Smooth muscle cell (in vitro differentiated cells): Measurements from ENCODE around the gene WDR47. TPM values are rescaled to one million over a fixed set of nuclear protein-coding genes. Genes with fewer than 3 reads are reported as not detected.
"Not testable (repeated sequence)": the region's sequence is repeated elsewhere in the genome, so short reads cannot be mapped to it uniquely, and the experiment has no call there.

Experiments used
- DNase-seq: peaks from one replicate; lab custom pipeline; 2025; ENCODE audit not compliant: unreplicated experiment; lab: John Stamatoyannopoulos, UW
- H2AFZ ChIP-seq: fragments of 200-600 bp; sonication (generic); 2 replicates; pipeline ENCODE4 v1.6.0; 2016; ENCODE audit warnings: antibody characterized with exemption, low read depth, mild to moderate bottlenecking
- H3F3A ChIP-seq: fragments of 200-600 bp; sonication (generic); 2 replicates; pipeline ENCODE4 v1.6.0; 2017; ENCODE audit warnings: antibody characterized with exemption, low read depth
- H3K27ac ChIP-seq: fragments of 200-600 bp; sonication (generic); 2 replicates; pipeline ENCODE4 v1.5.1; 2016; ENCODE audit warnings: low read depth, mild to moderate bottlenecking
- H3K27me3 ChIP-seq: fragments of 200-600 bp; sonication (generic); 2 replicates; pipeline ENCODE4 v1.6.1; 2016; ENCODE audit warnings: low read depth, mild to moderate bottlenecking
- H3K36me3 ChIP-seq: fragments of 200-600 bp; sonication (generic); 2 replicates; pipeline ENCODE4 v1.5.1; 2016; ENCODE audit warnings: low read depth
- H3K4me1 ChIP-seq: fragments of 200-600 bp; sonication (generic); 2 replicates; pipeline ENCODE4 v1.5.1; 2016; ENCODE audit warnings: low read depth
- H3K4me2 ChIP-seq: fragments of 200-600 bp; sonication (generic); 2 replicates; pipeline ENCODE4 v1.6.0; 2016; ENCODE audit warnings: mild to moderate bottlenecking
- H3K4me3 ChIP-seq: fragments of 200-600 bp; sonication (generic); 2 replicates; pipeline ENCODE4 v1.5.1; 2016; ENCODE audit warnings: mild to moderate bottlenecking
- H3K79me2 ChIP-seq: fragments of 200-600 bp; sonication (generic); 2 replicates; pipeline ENCODE4 v1.6.0; 2016; ENCODE audit warnings: low read depth, mild to moderate bottlenecking
- H3K9ac ChIP-seq: fragments of 200-600 bp; sonication (generic); 2 replicates; pipeline ENCODE4 v1.6.0; 2016; ENCODE audit warnings: low read depth
- H3K9me3 ChIP-seq: fragments of 200-600 bp; sonication (generic); replicated peaks from 2 replicates; pipeline ENCODE4 v1.5.1; 2016; ENCODE audit warnings: low read depth
- H4K20me1 ChIP-seq: fragments of 200-600 bp; sonication (generic); 2 replicates; pipeline ENCODE4 v1.6.0; 2016; ENCODE audit warnings: low read depth
- CTCF ChIP-seq: fragments of 200-600 bp; sonication (generic); IDR thresholded peaks from 2 replicates; pipeline ENCODE4 v1.5.1; 2017; ENCODE audit warnings: borderline replicate concordance, mild to moderate bottlenecking, antibody characterized with exemption; ENCODE audit not compliant: insufficient read depth, poor library complexity, severe bottlenecking
- WGBS: methylation state at CpG from one replicate; pipeline ENCODE4 v1.1.7; 2016; ENCODE audit warnings: low lambda C conversion rate; 5-methylcytosine and 5-hydroxymethylcytosine counted together
- polyA plus RNA-seq: library from polyadenylated mRNA; unstranded; fragments of >200 nt; fragmentation: Nextera tagmentation; extraction: Ambion mirVana; gene quantifications from 2 replicates; pipeline ENCODE4 v1.2.1, GENCODE V29; 2016
- total RNA-seq: library from RNA; depleted of rRNA; stranded (reverse); fragments of >200 nt; gene quantifications from 2 replicates; pipeline ENCODE4 v1.2.3, GENCODE V29; 2014

The WDR47 gene
- total and polyA plus RNA-seq, 2 experiments from 2014 or later = 5.8 to 16.0 TPM

DNA sequence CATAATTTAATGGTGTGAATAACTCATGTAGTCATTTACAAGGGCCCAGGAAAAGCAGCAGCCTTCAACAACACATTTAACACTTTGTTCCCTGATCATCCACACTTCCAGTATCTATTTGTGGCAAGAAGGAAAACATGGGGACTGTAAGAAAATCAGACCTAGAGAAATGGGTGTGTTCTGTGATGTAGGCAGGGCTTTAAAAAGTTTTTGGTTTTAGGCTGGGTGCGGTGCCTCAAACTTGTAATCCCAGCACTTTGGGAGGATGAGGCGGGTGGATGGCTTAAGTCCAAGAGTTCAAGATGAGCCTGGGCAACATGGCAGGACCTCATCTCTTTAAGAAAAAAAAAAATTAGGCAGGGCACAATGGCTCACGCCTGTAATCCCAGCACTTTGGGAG is 14.2 kb upstream of the WDR47 start:
- no peak overlapping the region for H3K4me2 ChIP-seq
- no peaks in the 10 kb centered on the region for H4K20me1 ChIP-seq
- H3K9me3 ChIP-seq = no peaks in the 10 kb centered on the region
- no peaks in the 10 kb centered on the region for H3K4me1 ChIP-seq
- H3K9ac ChIP-seq = no peak overlapping the region
- DNase-seq = no peak
- H3K27me3 ChIP-seq = no peaks in the 10 kb centered on the region
- H3K27ac ChIP-seq = no peak overlapping the region
- 94% methylated on average over 3 of the region's 3 CpGs for WGBS
- no peaks in the 10 kb centered on the region for H3K79me2 ChIP-seq
- H3K4me3 ChIP-seq = no peak overlapping the region
- H3F3A ChIP-seq = no peaks in the 10 kb centered on the region
- no peak for TF ChIP-seq CTCF
- H3K36me3 ChIP-seq = no peaks in the 10 kb centered on the region
- no peak overlapping the region for H2AFZ ChIP-seq

GRCh38 chr1:109052145-109052544 is 10.2 kb upstream of the WDR47 start:
- not testable (repeated sequence) for H3K27ac ChIP-seq, DNase-seq, H2AFZ ChIP-seq, H3F3A ChIP-seq, H3K9ac ChIP-seq, H4K20me1 ChIP-seq, H3K79me2 ChIP-seq, H3K4me3 ChIP-seq, H3K4me1 ChIP-seq, H3K27me3 ChIP-seq, H3K36me3 ChIP-seq, H3K4me2 ChIP-seq, H3K9me3 ChIP-seq
- WGBS = 91% methylated on average over 3 of the region's 3 CpGs

GRCh38 chr1:109050228-109050995 is 8.5 kb upstream of the WDR47 start:
- H3K36me3 ChIP-seq = no peaks in the 10 kb centered on the region
- DNase-seq = no peak
- H2AFZ ChIP-seq = no peak overlapping the region
- no peak overlapping the region for H3K4me2 ChIP-seq
- H3K9me3 ChIP-seq = no peaks in the 10 kb centered on the region
- no peak for TF ChIP-seq CTCF
- no peak overlapping the region for H3K9ac ChIP-seq
- H4K20me1 ChIP-seq = no peaks in the 10 kb centered on the region
- no peaks in the 10 kb centered on the region for H3F3A ChIP-seq
- no peak overlapping the region for H3K27ac ChIP-seq
- WGBS = 82% methylated on average over 7 of the region's 7 CpGs
- no peaks in the 10 kb centered on the region for H3K79me2 ChIP-seq
- no peaks in the 10 kb centered on the region for H3K4me1 ChIP-seq
- H3K27me3 ChIP-seq = no peaks in the 10 kb centered on the region
- no peak overlapping the region for H3K4me3 ChIP-seq

DNA sequence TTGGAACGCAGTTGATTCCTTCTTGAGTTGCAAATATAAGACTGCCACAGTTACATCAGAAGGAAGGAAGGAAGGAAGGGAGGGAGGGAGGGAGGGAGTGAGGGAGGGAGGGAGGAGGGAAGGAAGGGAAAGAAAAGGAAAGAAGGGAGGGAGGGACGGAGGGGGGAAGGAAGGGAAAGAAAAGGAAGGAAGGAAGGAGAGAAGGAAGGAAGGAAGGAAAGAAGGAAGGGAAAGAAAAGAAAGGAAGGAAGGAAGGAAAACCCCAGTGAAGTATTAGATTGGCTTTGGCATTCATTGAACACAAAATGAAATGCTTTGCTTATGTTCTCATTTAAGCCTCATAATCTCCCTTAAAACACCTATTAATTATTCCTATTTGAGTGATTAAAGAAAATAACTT is 6.4 kb upstream of the WDR47 start:
- 38% methylated on average over 2 of the region's 2 CpGs for WGBS

More for the DNA sequence above, 6.4 kb upstream of the WDR47 start:
- Histone ChIP-seq H3F3A (no peaks in the 10 kb centered on the region), H3K9ac (no peak overlapping the region), H3K36me3 (no peaks in the 10 kb centered on the region), H3K9me3 (no peaks in the 10 kb centered on the region), H3K27ac (no peak overlapping the region), H2AFZ (no peak overlapping the region), H3K27me3 (no peaks in the 10 kb centered on the region), H3K79me2 (no peaks in the 10 kb centered on the region), H4K20me1 (no peaks in the 10 kb centered on the region), H3K4me2 (no peak overlapping the region), H3K4me3 (no peak overlapping the region), H3K4me1 (no peaks in the 10 kb centered on the region)
- no peak for DNase-seq
- no peak for TF ChIP-seq CTCF
